ENCODE results near the gene NEMP1. TPM values are rescaled to one million over a fixed set of nuclear protein-coding genes. Genes with fewer than 3 reads are reported as not detected.
A peak's percentile ranks its signal among the peaks of the same experiment; 100 is the strongest.

Gene NEMP1
- total and polyA plus RNA-seq, 2 of the 13 experiments (the other 11 are each of a cell fraction or from before 2014, with no cell fraction given) = 11.4 to 12.9 TPM

- TF ChIP-seq, protein P1, sequence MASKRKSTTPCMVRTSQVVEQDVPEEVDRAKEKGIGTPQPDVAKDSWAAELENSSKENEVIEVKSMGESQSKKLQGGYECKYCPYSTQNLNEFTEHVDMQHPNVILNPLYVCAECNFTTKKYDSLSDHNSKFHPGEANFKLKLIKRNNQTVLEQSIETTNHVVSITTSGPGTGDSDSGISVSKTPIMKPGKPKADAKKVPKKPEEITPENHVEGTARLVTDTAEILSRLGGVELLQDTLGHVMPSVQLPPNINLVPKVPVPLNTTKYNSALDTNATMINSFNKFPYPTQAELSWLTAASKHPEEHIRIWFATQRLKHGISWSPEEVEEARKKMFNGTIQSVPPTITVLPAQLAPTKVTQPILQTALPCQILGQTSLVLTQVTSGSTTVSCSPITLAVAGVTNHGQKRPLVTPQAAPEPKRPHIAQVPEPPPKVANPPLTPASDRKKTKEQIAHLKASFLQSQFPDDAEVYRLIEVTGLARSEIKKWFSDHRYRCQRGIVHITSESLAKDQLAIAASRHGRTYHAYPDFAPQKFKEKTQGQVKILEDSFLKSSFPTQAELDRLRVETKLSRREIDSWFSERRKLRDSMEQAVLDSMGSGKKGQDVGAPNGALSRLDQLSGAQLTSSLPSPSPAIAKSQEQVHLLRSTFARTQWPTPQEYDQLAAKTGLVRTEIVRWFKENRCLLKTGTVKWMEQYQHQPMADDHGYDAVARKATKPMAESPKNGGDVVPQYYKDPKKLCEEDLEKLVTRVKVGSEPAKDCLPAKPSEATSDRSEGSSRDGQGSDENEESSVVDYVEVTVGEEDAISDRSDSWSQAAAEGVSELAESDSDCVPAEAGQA (IDR thresholded peaks at IDR 0.05; ENCODE audit: low read depth) = no peak
- TF ChIP-seq, protein P1 (CRISPR knock-in tag; IDR thresholded peaks at IDR 0.05; ENCODE audit: borderline replicate concordance) = no peak
- TF ChIP-seq ATF7-NPFF (CRISPR knock-in tag; IDR thresholded peaks at IDR 0.05; ENCODE audit: low read depth) = 0 out of 2 replicates have a peak, but pooled peaks have one; percentile 16
- TF ChIP-seq PAF1 (CRISPR knock-in tag; IDR thresholded peaks at IDR 0.05) = no peak
- TF ChIP-seq SNAPC5 (CRISPR knock-in tag; IDR thresholded peaks at IDR 0.05; ENCODE audit: borderline replicate concordance) = no peak
- TF ChIP-seq, protein P2, sequence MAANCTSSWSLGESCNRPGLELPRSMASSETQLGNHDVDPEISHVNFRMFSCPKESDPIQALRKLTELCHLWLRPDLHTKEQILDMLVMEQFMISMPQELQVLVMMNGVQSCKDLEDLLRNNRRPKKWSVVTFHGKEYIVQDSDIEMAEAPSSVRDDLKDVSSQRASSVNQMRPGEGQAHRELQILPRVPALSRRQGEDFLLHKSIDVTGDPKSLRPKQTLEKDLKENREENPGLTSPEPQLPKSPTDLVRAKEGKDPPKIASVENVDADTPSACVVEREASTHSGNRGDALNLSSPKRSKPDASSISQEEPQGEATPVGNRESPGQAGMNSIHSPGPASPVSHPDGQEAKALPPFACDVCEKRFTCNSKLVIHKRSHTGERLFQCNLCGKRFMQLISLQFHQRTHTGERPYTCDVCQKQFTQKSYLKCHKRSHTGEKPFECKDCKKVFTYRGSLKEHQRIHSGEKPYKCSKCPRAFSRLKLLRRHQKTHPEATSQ (CRISPR knock-in tag; IDR thresholded peaks at IDR 0.05; ENCODE audit: borderline replicate concordance) = no peak
- TF ChIP-seq, protein P3, sequence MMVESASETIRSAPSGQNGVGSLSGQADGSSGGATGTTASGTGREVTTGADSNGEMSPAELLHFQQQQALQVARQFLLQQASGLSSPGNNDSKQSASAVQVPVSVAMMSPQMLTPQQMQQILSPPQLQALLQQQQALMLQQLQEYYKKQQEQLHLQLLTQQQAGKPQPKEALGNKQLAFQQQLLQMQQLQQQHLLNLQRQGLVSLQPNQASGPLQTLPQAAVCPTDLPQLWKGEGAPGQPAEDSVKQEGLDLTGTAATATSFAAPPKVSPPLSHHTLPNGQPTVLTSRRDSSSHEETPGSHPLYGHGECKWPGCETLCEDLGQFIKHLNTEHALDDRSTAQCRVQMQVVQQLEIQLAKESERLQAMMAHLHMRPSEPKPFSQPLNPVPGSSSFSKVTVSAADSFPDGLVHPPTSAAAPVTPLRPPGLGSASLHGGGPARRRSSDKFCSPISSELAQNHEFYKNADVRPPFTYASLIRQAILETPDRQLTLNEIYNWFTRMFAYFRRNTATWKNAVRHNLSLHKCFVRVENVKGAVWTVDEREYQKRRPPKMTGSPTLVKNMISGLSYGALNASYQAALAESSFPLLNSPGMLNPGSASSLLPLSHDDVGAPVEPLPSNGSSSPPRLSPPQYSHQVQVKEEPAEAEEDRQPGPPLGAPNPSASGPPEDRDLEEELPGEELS (CRISPR knock-in tag; IDR thresholded peaks at IDR 0.05) = no peak
- no peak for TF ChIP-seq RELA (CRISPR knock-in tag; IDR thresholded peaks at IDR 0.05)
- 0 out of 2 replicates have a peak, but pooled peaks have one; percentile 29 for TF ChIP-seq TFDP2 (CRISPR knock-in tag; IDR thresholded peaks at IDR 0.05)
- TF ChIP-seq POLR2AphosphoS5 (IDR thresholded peaks at IDR 0.05; ENCODE audit: low read depth, low read length) = peak; percentile 73
- no peak; the same call in 1 of the 2 replicates for TF ChIP-seq SNAPC2 (CRISPR knock-in tag; IDR thresholded peaks at IDR 0.05)
- peak; percentile 51; the same call in 1 of the 2 replicates for TF ChIP-seq ZBED4 (CRISPR knock-in tag; IDR thresholded peaks at IDR 0.05; ENCODE audit: borderline replicate concordance)
- TF ChIP-seq CBFB (CRISPR knock-in tag; IDR thresholded peaks at IDR 0.05) = 0 out of 2 replicates have a peak, but pooled peaks have one; percentile 37
These were observed 32.6 kb upstream of the NEMP1 start, which contains the start of gene STAT6 (continued) for GRCh38 chr12:57111031-57111734.

Data from HepG2 (cell line).